Astrocyte of the cerebellum (primary cell): Measurements from ENCODE around the gene CYP19A1.

Experiments used
- DNase-seq: peaks from one replicate; pipeline ENCODE4 v3.0.0-alpha.2; 2011; ENCODE audit warnings: low read depth
- H3K4me3 ChIP-seq: 2 replicates; pipeline ENCODE4 v1.5.1; 2011; ENCODE audit warnings: mild to moderate bottlenecking, low read depth, low read length, moderate library complexity
- CTCF ChIP-seq: IDR thresholded peaks from 2 replicates; pipeline ENCODE4 v1.5.1; 2012; ENCODE audit warnings: low read length, low read depth, moderate library complexity, mild to moderate bottlenecking; ENCODE audit errors: missing control alignments
- in situ Hi-C: cut with HindIII; loops from 2 replicates; pipeline ENCODE4 v1.10.0; 2017; ENCODE audit warnings: low sequenced_read_pairs

Gene CYP19A1

DNA sequence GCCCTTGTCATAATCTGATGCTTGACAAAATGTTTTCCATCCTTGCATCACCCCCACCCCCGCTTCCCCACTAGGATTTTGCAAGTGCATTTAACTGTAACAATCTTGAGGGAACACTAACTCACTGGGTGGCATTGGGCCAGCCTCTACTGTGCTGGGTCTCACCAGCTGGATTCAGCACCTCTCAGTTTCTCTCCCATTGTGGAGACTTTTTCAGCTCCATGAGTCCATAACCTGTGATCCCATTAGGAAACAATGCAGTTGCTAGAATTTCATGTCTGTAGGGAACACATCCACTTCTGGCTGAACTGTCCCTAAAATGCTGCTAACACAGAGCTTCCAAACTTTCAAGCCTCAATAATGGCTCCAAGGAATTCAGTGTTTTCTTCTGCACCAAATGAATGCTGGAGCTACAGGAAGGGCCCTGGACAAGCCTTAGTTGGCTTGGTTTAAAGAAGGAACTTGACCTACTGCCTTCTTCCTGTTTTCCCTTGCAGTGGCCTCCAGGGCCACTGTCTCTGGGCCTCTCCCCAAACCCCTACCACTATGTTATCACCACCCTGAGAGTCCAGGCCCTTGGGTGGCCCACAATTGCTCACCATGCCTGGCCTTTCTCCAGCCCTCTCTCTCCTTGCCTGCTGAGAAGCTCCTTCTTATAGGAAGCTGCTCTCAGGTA is 15.6 kb downstream of the CYP19A1 start:
- DNase-seq = no peak
- in situ Hi-C loops = no loop called here
- no peak overlapping the region for H3K4me3 ChIP-seq
- TF ChIP-seq CTCF = no peak

DNA sequence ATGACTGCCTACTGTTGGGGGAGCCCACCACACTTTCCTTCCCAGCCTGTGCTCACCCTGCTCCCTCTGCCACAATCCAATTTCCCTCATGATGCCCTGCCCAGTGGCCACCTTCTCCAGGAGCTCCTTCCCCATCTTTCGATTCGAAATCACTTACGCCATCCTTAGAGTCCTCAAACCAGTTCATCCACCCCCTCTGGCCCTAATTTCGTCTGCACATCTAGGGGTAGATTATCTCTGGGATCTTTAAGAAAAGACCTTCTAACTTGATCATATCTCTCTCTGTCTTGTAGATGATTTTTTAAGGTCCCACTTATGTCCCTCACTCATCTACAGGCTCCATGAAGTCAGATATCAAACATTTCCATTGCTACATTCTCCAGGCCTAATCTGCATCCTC is 17.1 kb downstream of the CYP19A1 start:
- TF ChIP-seq CTCF = no peak
- no peak for DNase-seq
- H3K4me3 ChIP-seq = no peak overlapping the region
- in situ Hi-C loops = no loop called here

DNA sequence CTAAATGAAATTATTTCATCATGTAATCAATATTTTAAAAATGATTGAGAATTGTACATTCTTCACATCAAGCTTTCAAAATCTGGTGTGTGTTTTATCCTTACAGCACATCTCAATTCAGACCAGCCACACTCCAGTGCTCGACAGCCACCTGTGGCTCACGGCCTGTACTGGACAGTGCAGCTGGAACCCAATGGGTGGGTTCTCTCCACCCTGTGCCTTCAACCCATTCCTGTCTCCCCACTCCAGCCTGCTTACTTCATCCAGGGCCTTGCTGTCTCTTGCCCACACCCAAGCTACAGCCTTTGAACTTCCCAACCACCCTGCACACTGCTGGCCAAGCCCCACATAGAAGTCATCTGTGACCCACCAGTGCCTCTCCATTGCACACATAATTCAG is 17.6 kb downstream of the CYP19A1 start:
- DNase-seq = no peak
- TF ChIP-seq CTCF = no peak
- H3K4me3 ChIP-seq = no peak overlapping the region
- in situ Hi-C loops = no loop called here

DNA sequence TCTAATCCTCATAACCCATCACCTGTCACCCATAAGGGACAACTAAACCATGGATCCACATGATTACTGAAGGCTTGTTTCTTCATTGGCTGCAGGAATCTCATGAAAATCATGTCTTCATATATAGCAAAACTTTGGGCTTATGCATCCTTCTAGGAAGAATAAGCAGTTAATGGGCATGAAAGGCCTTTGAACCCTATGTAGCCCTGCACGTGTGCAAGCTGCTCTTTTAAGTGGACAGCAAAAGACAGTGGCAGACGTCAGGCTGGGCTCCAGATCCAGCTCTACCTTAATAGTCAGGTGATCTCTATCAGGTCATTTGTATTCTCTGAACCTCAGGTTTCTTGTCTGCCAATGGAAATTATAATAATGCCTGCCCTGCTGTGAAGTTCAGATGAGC is 18.9 kb downstream of the CYP19A1 start:
- DNase-seq = no peak
- no peak for TF ChIP-seq CTCF
- in situ Hi-C loops = no loop called here
- H3K4me3 ChIP-seq = no peak overlapping the region

- H3K4me3 ChIP-seq = no peak overlapping the region
- peak; percentile 75 for DNase-seq
- in situ Hi-C loops = no loop called here
- TF ChIP-seq CTCF = no peak
Measured at GRCh38 chr15:51318382-51319150, 19.8 kb downstream of the CYP19A1 start.

GRCh38 chr15:51316636-51317035 is 21.8 kb downstream of the CYP19A1 start:
- no peak for DNase-seq
- in situ Hi-C loops = no loop called here
- H3K4me3 ChIP-seq = no peak overlapping the region
- no peak for TF ChIP-seq CTCF
